ENCODE data around the gene PPARD.

DNA sequence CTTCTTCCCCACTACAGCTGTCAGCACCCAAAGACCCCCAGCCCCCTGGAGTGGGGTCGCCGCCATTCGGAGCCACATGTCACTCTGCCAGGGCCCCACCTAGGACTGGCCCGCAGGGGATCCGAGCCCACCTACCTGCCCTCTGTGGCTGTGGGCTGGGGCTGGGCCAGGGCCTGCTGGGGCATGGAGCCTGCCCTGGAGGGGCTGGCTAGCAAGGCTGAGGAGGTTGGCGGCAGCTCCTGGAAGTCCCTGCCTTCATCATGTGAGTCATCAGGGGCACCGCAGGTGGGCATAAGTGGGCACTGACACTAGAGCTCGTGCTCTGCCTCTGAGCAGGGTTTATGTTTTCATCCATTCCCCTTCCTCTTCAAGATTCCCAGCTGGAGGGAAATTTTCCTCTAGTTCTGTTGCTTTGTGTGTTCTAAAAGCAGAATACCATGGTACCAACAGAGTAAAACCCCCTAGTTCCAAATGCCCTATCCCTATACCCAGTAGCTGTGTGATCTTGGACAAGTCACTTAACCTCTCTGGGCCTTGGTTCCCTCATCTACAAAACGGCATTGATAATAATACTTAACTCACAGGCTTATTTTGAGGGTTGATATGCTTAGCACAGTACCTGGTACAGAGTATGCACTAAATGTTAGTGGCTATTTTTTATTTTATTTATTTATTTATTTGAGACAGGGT, 101.1 kb downstream of the PPARD start:
- TF ChIP-seq ZNF24 (IDR thresholded peaks at IDR 0.05) = no peak
- TF ChIP-seq POLR2A (IDR thresholded peaks at IDR 0.05; ENCODE audit: insufficient read depth in 1 of 2, low read depth in 2 of 2, low read length in 2 of 2) = no peak
- no peak for TF ChIP-seq SRSF1 (optimal IDR thresholded peaks at IDR 0.05; ENCODE audit: low read depth, low read length)
- no peak for TF ChIP-seq EHMT2 (IDR thresholded peaks at IDR 0.05; ENCODE audit: borderline replicate concordance, low read depth, low read length)
- no peak for TF ChIP-seq NFIC (IDR thresholded peaks at IDR 0.05; ENCODE audit: low read length)
- no peak for TF ChIP-seq HNF4A (CRISPR knock-in tag; IDR thresholded peaks at IDR 0.05)
- TF ChIP-seq ZNF3 (CRISPR knock-in tag; IDR thresholded peaks at IDR 0.05) = no peak
- TF ChIP-seq PHF8 (CRISPR knock-in tag; IDR thresholded peaks at IDR 0.05) = no peak
- no peak for TF ChIP-seq AFF4 (CRISPR knock-in tag; IDR thresholded peaks at IDR 0.05)
- TF ChIP-seq, protein P1, sequence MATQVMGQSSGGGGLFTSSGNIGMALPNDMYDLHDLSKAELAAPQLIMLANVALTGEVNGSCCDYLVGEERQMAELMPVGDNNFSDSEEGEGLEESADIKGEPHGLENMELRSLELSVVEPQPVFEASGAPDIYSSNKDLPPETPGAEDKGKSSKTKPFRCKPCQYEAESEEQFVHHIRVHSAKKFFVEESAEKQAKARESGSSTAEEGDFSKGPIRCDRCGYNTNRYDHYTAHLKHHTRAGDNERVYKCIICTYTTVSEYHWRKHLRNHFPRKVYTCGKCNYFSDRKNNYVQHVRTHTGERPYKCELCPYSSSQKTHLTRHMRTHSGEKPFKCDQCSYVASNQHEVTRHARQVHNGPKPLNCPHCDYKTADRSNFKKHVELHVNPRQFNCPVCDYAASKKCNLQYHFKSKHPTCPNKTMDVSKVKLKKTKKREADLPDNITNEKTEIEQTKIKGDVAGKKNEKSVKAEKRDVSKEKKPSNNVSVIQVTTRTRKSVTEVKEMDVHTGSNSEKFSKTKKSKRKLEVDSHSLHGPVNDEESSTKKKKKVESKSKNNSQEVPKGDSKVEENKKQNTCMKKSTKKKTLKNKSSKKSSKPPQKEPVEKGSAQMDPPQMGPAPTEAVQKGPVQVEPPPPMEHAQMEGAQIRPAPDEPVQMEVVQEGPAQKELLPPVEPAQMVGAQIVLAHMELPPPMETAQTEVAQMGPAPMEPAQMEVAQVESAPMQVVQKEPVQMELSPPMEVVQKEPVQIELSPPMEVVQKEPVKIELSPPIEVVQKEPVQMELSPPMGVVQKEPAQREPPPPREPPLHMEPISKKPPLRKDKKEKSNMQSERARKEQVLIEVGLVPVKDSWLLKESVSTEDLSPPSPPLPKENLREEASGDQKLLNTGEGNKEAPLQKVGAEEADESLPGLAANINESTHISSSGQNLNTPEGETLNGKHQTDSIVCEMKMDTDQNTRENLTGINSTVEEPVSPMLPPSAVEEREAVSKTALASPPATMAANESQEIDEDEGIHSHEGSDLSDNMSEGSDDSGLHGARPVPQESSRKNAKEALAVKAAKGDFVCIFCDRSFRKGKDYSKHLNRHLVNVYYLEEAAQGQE (IDR thresholded peaks at IDR 0.05; ENCODE audit: borderline replicate concordance in 1 of 2, low read depth in 1 of 2, low read length in 2 of 2) = no peak

Data from HepG2 (cell line).